Skin epidermis (tissue), 12 donors: ENCODE data around the gene MSI2.

Experiments used
- H3K27ac ChIP-seq, 21 experiments: fragments of 200-600 bp; sonication (generic) in 11 of 21; one replicate each; pipeline ENCODE4 v1.5.0; 2020; ENCODE audit warnings: mild to moderate bottlenecking in 3 of 21, inconsistent platforms in 2 of 21, moderate library complexity in 2 of 21
- H3K4me3 ChIP-seq, 7 experiments: fragments of 200-600 bp; sonication (generic) in 2 of 7; one replicate each; pipeline ENCODE4 v1.5.0; 2020; ENCODE audit warnings: inconsistent platforms in 2 of 7, mild to moderate bottlenecking in 2 of 7, moderate library complexity in 1 of 7

The MSI2 gene

DNA sequence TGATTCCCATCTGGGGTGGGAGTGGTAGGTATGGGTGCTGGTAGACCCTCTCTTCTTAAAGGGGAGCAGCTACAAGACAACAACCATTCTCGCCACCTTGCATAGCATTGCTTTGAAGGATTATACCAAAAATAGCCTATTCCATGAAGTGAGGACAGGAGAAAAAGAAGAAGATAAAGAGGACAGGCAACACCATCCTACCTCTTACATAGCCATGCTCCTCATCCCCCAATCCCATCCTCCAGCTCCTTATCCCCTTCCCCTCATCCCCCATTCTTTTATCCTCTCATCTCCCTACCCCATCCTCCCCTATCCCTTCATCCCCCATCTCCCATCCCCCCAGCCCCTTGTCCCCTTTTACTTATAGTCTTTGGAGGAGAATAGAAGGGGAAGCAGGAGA, 459.7 kb downstream of the MSI2 start:
- no peak overlapping the region for H3K27ac ChIP-seq
- H3K4me3 ChIP-seq: no peak overlapping the region

DNA sequence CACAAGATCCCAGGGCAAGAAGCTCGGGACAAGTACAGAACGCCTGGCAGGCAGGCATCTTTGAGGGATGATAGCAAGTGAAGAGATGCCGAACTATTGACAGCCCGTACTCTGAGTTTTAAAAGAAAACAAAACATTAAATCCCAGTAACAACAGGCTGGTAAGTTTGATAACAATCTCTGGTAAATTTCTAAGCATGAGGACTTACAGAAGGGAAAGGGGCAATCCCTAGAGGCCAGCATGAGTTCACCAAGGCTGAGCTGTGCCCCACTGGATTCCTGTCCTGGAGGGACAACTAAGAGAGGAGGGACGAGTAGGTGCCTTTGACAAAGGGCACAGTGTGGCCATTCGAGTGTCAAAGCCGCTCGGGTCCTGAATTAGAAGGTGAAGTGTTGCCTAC, 462.6 kb downstream of the MSI2 start:
- Histone ChIP-seq H3K4me3 (no peak overlapping the region), H3K27ac (no peak overlapping the region)

DNA sequence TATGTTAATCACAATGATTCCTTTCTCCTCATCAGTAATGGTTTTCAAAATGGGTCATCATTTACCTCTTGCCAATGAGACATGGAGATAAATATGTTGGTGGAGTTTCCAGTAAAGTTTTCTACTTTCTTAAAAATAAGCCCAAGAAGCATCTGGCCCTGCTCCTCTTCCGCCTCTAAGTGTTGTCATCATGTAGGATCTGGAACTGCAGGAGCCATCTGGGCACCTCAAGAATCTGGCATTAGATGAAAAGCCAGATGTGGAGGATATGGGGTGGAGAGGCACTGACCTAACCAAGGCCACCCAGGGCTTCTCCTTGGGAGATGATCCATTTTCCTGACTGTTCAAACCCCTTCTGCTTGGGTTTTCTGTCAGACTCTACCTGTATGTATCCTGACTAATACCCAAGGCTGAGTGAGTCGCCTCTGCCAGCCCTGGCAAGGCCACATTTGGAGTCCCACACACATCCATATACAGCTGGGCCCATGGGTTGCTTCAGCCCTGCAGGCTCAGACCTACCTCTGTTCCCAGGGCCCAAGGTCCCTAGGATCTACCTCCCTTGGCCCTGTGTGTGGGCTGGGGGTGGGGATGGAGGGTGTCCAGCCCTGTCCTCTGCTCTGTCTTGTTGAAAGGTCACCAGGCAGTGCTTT, 464.2 kb downstream of the MSI2 start:
- Histone ChIP-seq H3K27ac (no peak overlapping the region), H3K4me3 (no peak overlapping the region)

DNA sequence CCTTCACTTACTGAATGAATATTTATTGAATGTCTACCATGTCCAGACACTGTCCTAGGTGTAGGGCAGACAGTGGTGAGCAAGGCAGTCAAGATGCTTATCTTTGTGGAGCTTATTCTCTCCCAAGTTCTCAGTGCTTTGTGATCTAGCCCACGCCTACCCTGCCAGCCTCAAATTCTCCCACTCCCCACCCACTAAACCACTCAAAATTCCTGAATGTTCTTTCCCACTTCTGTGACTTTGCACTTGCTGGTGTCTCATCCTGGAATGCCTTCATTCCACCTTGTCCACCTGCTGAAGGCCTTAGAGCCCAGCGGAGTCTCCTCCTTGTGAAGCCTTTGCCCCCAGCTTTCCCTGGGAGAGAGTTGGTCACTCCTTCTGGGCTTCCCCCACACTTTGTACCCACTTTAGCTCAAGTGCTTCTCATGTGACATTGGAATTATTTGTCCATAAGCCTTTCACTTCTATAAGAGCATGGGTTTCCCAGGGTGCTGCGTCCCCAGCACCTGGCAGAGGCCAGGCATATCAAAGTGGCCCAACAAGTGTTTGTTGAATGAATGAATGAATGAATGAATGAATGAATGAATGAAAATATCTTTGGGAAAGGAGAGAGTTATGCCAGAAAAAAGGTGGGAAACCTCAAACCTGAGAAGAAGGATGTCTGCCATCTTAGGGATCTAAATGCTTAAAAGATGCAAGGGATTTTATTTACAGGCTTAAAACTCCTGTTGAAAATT, 465.8 kb downstream of the MSI2 start:
- no peak overlapping the region for H3K27ac ChIP-seq

DNA sequence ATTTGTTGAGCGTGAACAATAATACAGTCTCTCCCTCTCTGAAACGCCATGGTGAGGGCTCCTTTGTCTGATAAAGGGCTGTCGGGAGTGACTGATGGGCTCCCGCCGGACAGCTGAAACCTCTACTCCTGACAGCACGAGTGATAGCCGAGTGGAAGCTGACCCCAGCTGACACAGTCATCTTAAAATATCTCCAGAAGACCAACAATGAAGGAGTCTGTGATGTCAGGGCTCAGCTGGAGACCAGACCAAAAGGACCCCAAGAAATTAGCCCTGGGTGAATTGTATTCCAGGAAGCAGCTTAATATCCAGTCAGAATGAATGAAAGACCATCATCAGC, 466.4 kb downstream of the MSI2 start:
- no peak overlapping the region for H3K27ac ChIP-seq
- H3K4me3 ChIP-seq: no peak overlapping the region

More for the DNA sequence above, 465.8 kb downstream of the MSI2 start:
- no peak overlapping the region for H3K4me3 ChIP-seq

DNA sequence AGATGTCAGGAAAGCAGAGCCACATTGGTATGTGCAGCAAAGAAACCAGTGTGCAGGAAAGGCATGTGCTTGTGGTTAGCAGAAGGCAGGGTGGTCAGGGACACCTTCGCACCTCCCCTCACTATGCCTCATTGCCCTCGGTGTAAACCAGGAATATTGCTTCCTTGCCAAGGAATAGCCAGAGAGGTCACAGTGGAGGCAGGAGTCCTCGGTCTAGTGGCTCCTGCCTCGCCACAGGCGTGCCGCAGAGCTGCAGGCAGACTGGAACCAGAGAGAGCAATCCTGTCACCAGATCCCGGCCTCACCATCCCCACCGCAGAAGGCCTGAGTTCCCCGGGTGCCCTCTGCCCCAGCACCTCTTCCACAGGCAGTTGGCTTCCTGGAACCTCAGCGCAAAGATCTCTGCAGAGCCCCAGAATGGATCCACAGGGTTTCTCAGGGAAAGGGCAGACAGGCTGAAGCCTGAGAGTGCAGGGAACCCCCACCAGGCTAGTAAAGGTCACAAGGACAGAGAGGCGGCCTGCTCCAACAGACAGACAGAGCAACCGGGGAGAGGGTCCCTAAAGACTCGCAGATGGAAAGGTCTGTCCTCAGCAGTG, 467.2 kb downstream of the MSI2 start:
- no peak overlapping the region for H3K4me3 ChIP-seq
- no peak overlapping the region for H3K27ac ChIP-seq

DNA sequence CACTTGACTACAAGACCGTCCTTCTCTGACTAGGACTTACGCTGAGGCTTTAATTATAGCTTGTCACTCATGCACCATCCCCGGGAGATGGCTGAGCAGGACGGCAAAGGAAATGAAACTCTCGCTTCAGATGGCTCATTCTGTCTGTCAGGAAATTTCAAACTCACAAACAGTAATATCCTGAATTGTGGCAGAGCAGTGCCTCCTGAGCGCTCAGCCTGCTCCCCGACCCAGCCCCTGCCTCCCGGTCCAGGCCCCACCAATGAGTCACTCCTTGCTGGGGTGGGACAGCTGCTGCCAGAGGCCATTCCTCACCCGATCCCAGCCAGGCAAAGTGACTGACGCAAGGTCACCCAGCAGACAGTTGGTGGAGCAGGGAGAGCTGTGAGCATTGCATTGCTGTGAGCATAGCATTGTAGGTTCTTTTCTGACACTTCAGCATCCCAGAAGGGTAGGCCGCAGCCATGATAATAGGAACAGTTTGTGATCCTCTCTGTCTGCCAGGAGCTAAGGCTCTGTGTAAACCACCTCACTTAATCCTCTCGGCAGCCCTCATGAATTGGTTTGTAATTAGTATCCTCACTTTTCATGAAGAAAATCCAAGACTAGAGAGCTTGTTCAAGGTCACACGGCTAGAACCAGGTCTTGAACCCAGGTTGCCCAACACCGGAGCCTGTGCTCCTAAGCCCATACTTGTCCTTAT, 467.9 kb downstream of the MSI2 start:
- no peak overlapping the region for H3K4me3 ChIP-seq
- no peak overlapping the region for H3K27ac ChIP-seq

DNA sequence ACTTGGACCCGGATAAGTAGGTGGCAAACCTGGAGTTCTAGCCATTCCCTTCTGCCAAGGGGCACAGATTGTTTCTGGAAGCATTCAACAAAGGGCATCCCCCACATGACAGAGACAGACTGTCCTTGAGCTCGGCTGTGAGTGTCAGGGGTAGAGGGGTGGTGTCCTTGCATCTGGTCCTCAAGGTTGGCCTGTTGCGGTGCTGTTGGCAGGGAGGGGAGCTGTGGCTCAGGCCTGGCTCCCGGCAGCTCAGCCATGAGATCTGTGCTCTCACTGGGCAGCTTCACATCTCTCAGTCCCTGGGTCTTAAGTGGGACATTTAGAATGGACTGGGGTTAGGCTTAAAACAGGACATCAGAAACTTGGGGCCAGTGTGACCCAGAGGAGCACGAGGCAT, 468.4 kb downstream of the MSI2 start:
- no peak overlapping the region for H3K27ac ChIP-seq

DNA sequence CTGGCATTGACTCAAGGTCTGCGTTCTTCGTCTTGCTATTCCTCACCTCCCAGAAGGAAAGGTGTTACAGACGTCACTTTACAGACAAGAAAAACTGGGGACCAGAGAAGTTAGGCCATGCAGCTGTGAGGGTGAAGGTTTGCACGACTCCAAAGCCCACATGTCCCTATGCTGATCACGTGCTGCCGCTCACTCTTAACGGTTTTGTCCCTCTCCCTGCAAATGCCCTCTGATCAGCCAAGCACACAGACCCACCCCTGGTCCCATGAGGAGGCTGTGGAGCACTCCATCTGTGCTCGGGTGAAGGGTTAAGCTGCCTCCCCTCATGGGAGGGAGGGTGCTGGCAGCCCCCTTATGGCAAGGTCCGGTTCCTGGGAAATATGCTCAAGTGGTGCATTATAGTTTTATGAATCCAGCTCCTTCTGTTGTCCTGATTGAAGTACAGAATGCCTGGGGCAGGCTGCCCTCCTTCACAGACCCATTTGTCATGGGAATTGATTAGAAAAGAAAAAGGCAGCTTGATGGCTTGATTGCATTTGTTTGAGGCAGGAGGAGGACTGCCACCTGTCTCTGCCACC, 470.0 kb downstream of the MSI2 start:
- H3K4me3 ChIP-seq: no peak overlapping the region

More for the DNA sequence above, 468.4 kb downstream of the MSI2 start:
- no peak overlapping the region for H3K4me3 ChIP-seq

DNA sequence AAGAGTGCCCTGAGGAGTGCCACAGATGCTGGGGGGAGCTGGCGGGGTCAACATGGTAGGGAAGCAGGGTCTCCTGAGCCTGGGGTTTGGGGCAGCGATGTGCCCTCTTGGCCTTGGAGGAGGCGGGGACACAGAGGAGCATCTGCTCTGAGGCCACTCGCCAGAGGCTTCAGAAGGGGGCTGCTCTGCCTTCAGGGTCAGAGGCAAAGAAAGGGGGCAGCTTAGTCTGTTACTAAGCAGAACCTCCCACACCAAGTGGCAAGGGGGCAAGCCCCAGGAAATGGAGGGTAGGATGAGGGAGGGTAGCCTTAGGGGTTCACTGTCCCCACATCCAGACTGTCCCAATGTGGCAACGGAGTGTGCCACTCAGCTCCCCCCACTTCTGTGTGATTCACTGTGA, 470.5 kb downstream of the MSI2 start:
- Histone ChIP-seq H3K4me3 (no peak overlapping the region), H3K27ac (no peak overlapping the region)

More for the DNA sequence above, 470.0 kb downstream of the MSI2 start:
- no peak overlapping the region for H3K27ac ChIP-seq

DNA sequence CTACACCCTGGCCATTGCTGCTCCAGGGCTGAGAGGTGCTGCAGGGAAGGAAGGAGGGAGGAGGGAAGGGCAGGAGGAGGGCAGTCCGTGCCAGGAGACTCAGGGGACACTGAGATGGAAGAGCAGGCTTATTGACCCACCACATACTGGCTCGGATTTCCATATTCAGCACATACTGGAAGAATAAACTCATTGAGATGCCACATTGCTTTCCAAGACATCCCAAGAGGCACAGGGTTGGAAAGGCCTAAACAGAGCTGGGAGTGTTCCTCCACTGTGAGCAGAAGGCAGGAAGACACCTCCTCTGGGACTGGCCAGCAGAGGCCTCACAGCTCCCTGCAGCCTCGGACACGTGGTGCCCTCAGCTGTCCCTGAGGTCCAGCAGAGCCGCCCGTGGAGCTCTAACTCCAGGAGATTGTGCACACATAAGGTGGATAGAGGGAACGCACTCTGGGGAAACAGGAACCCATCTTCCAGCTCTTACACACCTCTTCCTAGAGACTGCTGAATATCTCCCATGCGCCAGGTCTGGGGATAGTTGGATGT, 471.4 kb downstream of the MSI2 start:
- H3K27ac ChIP-seq: no peak overlapping the region
- H3K4me3 ChIP-seq: no peak overlapping the region

DNA sequence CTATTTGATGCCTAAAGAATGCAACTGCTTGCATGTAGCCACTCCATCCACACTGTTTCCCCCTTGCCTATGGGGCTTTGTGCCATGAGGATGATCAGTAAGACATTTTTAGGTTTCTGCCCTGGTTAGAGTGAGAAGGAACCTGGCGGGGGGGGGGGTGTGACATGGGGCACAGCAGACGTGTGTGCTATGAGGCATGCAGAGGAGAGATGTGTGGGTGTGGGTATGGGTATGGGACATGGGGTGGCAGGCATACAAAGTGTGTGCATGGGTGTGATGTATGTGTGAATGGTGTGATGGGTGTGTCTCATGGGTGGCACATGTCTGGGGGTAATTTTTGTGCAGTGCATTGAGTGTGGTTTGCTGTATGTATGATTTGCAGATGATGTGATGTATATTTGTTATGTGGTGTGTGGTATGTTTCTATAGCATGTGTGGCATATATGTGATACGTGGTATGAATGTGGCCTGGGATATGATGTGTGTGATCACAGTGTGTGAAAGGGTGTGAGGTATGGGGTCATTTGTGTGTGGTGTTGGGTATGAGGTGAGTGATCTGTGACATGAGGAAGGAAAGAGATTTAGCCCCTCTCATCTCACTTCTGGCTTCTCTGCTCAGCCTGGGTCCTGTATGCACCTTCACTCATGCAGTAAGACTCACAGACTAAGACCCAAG, 473.8 kb downstream of the MSI2 start:
- no peak overlapping the region for H3K4me3 ChIP-seq
- no peak overlapping the region for H3K27ac ChIP-seq

DNA sequence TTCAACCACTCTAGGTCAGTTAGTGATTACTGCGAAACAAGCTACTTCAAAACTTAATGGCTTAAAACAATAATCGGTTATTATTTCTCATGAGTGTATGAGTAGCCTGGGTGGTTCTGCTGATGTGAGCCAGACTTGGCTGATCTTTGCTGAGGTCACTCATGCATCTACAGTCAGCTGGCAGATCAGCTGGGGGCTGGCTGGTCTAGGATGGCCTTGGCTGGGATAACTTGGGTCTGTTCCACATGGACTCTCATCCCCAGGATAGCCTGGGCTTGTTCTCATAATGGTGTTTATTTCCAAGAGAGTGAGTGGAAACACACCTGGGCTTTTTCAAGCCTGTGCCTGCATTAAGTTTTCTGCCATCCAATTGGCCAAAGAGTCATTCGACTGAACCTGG, 475.7 kb downstream of the MSI2 start:
- no peak overlapping the region for H3K4me3 ChIP-seq
- H3K27ac ChIP-seq: no peak overlapping the region

DNA sequence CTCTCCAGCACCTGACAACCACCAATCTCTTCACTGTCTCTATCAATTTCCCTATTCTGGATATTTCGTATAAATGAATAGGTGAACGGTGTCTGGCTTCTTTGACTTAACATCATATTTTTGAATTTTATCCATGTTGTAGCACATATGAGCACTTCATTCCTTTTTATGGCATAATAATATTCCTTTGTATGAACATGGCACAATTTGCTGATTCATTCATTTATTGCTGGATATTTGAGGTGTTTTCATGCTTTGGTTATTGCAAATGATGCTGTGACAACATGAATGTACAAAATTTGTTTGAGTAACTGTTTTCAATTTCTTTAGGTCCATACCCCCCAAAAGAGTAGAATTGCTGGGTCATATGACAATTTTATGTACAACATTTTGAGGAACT, 476.8 kb downstream of the MSI2 start:
- H3K27ac ChIP-seq: no peak overlapping the region
- no peak overlapping the region for H3K4me3 ChIP-seq
